Measurements from ENCODE around the gene CFAP99.

Gene CFAP99

DNA sequence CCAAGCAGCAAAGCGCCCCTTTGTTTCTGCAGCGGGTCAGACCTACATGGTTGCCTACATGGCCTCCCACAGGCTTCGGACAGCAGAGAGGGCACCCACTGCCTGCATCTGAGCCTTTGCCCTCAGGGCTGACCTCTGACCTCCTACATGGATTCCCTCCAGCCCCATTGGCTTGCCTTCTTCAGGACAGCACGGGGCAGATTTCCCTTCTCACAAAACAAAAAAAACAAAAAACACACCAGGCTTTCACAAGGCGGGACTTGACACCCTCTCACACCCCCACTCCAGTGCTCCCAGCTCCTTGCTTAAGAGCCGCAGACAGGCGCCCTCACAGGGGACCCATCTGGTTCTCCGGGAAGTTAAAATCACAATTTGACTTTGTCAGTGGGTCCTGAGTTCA lies 33.2 kb upstream of the CFAP99 start:
- DNase-seq (ENCODE audit: insufficient read length, low spot score) (no peak), FAIRE-seq (no peak)
- TF ChIP-seq POLR2A (IDR thresholded peaks at IDR 0.05; ENCODE audit: low read depth, low read length), result no peak

DNA sequence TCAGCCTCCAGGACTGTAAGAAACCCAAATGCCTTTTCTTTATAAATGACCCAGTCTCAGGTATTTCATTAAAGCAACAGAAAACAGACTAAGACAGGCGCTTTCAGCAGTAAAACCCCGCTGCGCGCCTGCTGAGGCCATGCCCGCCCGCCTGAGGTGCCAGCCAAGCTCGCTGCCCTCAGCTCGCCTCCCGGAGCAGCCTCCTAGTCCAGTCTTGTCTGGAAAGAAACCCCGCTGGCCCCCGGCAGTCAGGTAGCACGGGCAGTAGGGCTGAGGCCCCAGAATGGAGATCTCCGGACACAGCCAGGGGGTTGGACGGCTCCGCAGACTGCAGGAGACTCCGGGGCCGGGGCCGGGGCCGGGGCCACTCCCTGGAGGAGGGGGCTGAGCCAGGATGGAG lies 32.0 kb upstream of the CFAP99 start:
- no peak for TF ChIP-seq POLR2A (IDR thresholded peaks at IDR 0.05; ENCODE audit: low read depth, low read length)
- FAIRE-seq, result no peak

DNA sequence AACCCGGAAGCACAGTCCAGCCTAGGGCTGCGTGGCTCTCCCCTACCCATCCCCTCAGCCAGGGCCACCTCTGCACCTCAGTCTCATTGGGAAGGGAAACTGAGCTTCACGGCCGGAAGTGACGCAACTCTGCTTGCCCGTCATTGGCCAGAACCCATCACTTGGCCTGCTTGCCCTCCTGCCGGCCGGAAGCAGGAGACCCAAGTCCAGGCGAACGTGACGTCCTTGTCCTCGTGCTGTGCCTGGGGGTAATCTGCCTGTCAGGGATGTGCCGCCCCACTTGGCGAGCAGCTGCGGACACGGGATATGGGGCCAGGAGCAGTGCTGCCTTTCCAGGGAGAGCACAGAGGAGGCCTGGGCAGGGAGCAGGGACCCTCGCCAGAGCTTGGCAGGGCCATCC lies 31.5 kb upstream of the CFAP99 start:
- no peak for TF ChIP-seq POLR2A (IDR thresholded peaks at IDR 0.05; ENCODE audit: low read depth, low read length)
- FAIRE-seq, result no peak
- DNase-seq (ENCODE audit: insufficient read length, low spot score), result no peak

More for the DNA sequence above, 32.0 kb upstream of the CFAP99 start:
- DNase-seq (ENCODE audit: insufficient read length, low spot score), result no peak

DNA sequence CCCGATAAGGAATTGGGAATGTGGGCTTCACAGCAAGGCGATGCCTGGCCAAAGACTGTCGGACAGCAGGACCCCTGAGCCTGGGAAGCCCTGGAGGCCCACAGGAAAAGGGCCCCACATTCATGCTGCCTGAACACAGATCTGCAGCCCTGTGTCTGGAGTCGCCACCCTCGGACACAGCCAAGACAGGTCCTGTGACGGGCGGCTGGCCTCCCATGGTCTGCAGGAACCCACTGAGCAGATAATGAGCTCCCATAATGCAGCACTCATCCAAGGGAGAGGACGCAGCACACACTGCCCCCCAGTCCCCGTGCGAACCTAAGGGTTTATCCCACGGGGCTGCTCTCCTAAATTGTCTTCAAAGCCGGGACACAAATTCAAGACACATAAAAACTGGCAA lies 30.9 kb upstream of the CFAP99 start:
- DNase-seq (ENCODE audit: insufficient read length, low spot score) (no peak), FAIRE-seq (no peak)
- TF ChIP-seq POLR2A (IDR thresholded peaks at IDR 0.05; ENCODE audit: low read depth, low read length), result no peak

DNA sequence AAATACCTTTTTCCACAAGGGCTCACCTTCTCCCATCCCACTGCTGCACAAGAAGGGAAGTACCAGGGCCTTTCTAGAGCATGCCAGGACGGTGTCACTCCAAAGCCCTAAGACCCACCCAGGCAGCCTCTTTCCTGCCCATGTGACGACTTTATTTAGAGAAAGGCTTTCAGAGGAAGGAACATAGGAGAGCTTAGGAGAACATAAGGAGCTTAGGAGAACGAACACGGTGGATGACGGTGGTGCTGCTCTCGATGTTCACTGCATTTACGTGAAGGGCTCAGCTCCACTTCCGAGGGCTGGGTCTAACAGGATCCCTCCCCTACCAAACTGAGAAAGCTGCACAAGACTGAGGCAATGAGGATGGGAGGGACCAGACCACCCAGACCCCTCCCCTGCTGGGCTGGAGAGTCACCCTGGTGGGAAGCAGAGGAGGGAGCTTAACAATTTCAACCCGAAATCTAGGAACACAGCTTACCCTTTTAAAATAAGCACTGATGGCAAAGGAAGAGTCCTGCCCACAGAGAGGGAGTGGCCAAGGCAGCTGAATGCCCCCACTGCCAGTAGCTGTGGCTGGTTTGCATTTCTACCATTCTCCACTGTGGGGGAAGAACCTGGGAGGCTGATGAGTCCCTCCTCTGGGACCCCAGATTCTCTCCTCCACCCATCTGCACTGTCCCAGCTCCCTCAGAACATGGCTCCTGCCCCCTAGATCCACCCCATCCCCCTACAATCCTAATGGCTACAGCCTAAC lies 30.1 kb upstream of the CFAP99 start:
- FAIRE-seq, result no peak
- TF ChIP-seq POLR2A (IDR thresholded peaks at IDR 0.05; ENCODE audit: low read depth, low read length), result no peak

DNA sequence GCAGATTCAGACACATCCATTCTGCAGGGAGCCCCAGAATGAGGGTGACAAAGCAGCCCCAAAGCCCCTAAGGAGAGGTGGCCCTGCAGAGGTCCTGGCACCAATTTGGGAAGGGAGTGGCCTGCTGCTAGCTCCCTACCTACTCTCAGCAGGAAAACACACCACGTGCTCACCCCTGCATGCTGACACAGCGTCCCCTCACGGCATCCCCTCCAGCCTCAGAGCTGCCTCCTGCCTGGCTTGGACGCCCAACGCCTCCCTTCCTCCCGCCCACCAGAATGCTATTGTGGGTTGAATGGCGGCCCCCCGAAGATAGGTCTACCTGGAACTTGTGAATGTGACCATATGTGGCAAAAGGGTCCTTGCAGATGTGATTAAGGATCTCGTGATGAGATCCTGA lies 29.1 kb upstream of the CFAP99 start:
- FAIRE-seq, result no peak
- no peak for DNase-seq (ENCODE audit: insufficient read length, low spot score)
- no peak for TF ChIP-seq POLR2A (IDR thresholded peaks at IDR 0.05; ENCODE audit: low read depth, low read length)

More for the DNA sequence above, 30.1 kb upstream of the CFAP99 start:
- DNase-seq (ENCODE audit: insufficient read length, low spot score), result no peak

DNA sequence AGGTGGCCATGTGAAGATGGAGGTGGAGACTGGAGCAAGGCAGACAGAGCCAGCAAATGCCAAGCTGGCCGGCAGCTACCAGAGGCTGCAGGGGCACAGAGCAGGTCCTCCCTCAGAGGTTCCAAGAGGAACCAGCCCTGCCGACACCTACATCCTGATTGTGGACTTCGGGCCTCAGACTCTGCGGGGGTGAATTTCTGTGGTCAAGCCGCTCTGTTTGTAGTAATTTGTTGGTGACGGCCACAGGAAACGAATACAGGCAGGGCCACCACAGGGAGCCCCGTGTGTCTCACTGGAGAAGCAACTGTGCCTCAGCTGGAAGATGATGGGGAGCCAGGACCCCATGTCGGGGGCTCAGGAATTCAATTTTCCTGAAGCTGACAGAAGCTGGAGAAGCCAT lies 28.6 kb upstream of the CFAP99 start:
- FAIRE-seq (no peak), DNase-seq (ENCODE audit: insufficient read length, low spot score) (no peak)
- no peak for TF ChIP-seq POLR2A (IDR thresholded peaks at IDR 0.05; ENCODE audit: low read depth, low read length)

DNA sequence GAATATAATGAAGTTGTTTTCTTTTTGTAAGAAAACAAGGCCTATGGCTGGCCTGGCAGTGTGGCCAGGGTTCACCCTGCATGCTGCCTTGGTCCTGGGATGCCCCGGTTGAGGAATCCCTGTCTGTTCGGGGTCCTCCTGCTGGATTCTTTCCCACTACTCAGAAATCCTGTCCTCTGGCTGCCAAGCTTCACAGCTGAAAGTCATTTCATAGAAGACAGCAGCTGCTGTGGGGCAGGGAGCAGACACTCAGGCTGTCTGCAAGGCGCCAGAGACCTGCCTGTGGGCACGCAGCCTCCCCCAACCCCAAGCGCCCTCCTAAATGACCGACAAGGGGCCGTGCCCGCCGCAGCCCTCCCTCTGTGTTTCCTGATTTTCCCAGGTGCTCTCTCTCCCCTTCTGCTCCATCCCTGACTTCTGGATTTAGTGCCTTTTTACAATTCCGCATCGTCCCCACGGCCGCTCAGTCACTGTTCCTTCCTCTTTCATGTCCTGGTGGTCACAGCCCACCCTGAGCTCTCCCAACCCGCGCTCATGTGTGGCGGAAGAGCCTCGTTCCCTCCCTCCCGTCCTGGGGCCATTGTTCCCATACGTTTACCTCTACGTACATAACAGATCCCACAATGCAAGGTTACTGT lies 27.9 kb upstream of the CFAP99 start:
- FAIRE-seq (no peak), DNase-seq (ENCODE audit: insufficient read length, low spot score) (no peak)
- TF ChIP-seq POLR2A (IDR thresholded peaks at IDR 0.05; ENCODE audit: low read depth, low read length), result no peak

DNA sequence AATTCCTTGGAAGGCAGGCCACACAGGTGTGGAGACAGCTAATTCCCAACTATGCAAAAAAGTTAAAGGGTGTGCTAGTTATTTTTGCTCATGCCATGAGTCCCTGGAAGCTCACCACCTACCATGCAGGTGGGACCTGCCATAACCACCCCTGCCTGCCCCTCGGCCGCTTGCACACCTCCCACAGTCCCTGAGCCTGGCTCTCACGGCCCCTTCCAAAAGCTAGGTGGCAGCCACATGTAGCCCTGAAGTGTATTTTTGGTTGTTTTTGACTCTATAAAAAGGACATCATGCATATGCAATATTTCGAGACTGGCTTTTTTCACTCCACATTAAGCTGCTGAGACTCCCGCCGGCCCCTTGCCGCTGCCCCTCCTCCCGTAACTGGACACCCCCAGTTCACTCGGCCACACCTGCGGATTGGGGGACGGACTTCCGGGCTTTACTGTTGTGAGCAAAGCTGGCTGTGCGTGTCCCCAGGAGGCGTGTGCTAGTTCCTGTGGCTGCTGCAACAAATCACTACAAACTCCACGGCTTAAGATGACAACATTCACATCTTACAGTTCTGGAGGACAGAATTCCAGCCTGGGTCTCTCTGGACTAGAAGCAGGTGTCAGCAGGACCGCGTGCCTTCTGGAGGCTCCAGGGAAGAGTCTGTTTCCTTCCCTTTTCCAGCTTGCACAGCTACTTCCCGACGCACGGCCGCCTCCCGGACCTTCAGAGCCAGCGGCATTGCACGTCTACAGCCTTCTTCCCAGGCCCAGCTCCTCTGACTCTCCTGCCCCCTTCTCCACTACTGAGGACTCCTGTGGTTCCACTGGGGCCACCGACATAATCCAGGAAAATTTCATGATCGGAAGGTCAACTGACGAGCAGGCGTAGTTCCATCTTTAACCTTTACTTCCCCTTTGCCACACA lies 25.1 kb upstream of the CFAP99 start:
- FAIRE-seq, result no peak

DNA sequence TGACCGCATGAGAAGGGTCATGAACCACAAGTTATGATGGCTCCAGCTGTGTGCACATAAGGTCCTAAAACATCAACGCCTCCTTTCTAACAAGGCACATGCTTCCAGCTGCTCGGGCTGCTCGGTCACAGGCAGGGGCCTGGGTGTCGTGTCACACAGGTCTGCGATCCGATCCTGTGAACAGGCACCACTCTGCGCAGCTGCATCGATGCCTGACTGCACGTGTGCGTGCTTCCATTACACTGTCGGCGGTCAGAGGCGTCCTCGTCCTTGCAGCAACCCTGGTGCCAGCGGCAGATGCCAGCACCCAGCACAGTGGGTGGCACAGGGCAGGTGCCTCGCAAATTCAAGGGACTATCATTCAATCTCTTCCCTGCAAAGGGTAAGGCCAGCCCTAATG lies 24.2 kb upstream of the CFAP99 start:
- no peak for TF ChIP-seq POLR2A (IDR thresholded peaks at IDR 0.05; ENCODE audit: low read depth, low read length)
- FAIRE-seq, result no peak
- no peak for DNase-seq (ENCODE audit: insufficient read length, low spot score)

More for the DNA sequence above, 25.1 kb upstream of the CFAP99 start:
- TF ChIP-seq POLR2A (IDR thresholded peaks at IDR 0.05; ENCODE audit: low read depth, low read length), result no peak
- DNase-seq (ENCODE audit: insufficient read length, low spot score), result no peak

DNA sequence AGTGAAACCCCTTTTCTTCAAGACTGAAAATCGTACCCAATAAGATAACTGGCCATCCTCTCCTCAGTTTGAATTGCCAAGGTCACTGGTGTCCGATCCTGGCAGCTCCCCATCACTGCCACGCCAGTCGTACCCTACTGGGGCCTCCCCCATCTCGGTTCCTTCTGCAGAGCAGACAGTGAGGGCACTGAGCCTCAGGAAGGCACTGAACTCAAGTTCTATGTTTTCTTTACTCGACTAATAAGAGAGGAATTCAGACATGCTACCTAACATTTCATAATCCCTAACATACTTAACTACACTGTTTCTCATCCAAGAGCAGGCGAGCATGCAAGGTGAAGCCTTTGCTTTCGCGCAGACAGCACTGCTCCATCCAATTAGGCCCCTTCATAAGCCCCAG lies 23.7 kb upstream of the CFAP99 start:
- no peak for TF ChIP-seq POLR2A (IDR thresholded peaks at IDR 0.05; ENCODE audit: low read depth, low read length)
- DNase-seq (ENCODE audit: insufficient read length, low spot score) (peak; percentile 32), FAIRE-seq (no peak)

DNA sequence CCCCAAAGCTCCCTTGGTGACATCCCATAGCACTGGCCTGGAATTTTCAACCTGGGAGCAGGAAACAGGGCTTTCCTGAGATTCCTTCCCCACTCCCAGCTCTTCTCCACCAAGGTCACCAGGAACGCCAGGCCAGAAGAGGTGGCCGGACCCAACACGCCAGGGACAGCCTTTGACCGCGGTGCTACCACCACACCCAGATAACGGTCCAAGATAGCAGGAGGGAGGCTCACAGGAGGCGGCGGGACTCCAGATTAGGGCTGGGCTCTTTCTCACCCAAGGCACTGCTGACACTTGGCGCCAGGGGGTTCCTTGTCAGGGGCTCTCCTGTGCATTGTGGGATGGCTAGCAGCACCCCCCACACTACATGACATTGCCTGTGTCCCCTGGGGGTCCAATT lies 23.2 kb upstream of the CFAP99 start:
- no peak for TF ChIP-seq POLR2A (IDR thresholded peaks at IDR 0.05; ENCODE audit: low read depth, low read length)
- no peak for DNase-seq (ENCODE audit: insufficient read length, low spot score)
- FAIRE-seq, result no peak

DNA sequence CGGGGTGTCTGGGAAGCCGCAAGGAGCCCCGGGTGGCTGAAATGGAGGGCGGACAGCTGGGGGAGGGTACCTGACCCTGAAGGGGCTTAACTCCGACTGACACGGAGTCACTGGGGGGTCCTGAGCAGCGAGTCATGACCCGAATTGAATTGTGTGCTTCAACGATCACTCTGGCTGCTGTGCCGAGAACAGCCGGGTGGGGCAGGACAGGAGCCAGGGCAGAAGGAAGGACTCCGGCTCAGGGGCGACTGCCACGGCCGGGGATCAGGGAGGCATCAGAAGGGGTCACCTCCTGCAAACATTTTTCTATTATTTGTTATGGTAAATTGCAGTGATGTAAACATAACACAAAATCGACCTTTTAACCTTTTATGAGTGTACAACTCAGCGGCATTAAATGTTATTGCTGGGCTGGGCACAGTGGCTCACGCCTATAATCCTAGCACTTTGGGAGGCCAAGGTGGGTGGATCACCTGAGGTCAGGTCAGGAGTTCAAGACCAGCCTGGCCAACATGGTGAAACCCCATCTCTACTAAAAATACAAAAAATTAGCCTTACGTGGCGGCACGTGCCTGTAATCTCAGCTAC lies 21.9 kb upstream of the CFAP99 start:
- no peak for TF ChIP-seq POLR2A (IDR thresholded peaks at IDR 0.05; ENCODE audit: low read depth, low read length)
- DNase-seq (ENCODE audit: insufficient read length, low spot score), result no peak
- FAIRE-seq, result no peak
